Activated naive CD4-positive, alpha-beta T cell treated with anti-CD3 and anti-CD28 coated beads for 36 hours (primary cell): ENCODE results near the gene JARID2. TPM values are rescaled to one million over a fixed set of nuclear protein-coding genes. Genes with fewer than 3 reads are reported as not detected.

ENCODE experiments used
- CTCF ChIA-PET: fragments of 350-600 bp; sonication (Branson Sonifier 250); formaldehyde crosslinking; loops from one replicate; lab custom pipeline; 2021; ENCODE audit warnings: antibody characterized with exemption; lab: Charles Lee
- DNase-seq: peaks from one replicate; pipeline ENCODE4 v3.0.0-alpha.2; 2020
- H3K27ac Mint-ChIP-seq: one replicate; pipeline ENCODE4 v1.8.0; 2021; ENCODE audit warnings: mild to moderate bottlenecking, mixed read lengths
- H3K27me3 Mint-ChIP-seq: one replicate; pipeline ENCODE4 v1.8.0; 2021; ENCODE audit warnings: low read depth, mixed read lengths
- H3K36me3 Mint-ChIP-seq: one replicate; pipeline ENCODE4 v1.8.0; 2021; ENCODE audit warnings: low read depth, mixed read lengths
- H3K4me1 Mint-ChIP-seq: one replicate; pipeline ENCODE4 v1.8.0; 2021; ENCODE audit warnings: low read depth, mixed read lengths
- H3K4me3 Mint-ChIP-seq: one replicate; pipeline ENCODE4 v1.8.0; 2021; ENCODE audit warnings: mild to moderate bottlenecking, moderate library complexity, mixed read lengths
- H3K9me3 Mint-ChIP-seq: one replicate; pipeline ENCODE4 v1.8.0; 2021; ENCODE audit warnings: mixed read lengths
- intact Hi-C: fragments of 100-400 bp; cut with micrococcal nuclease; formaldehyde crosslinking; loops from one replicate; pipeline ENCODE4 v1.15.1; 2023
- total RNA-seq, 2 experiments: library from RNA; stranded (reverse); gene quantifications; one replicate each; pipeline ENCODE4 v1.2.3, GENCODE V29; 2021

JARID2 gene
- total RNA-seq, 2 experiments from 2014 or later, result 26.6 to 27.7 TPM

- Mint-ChIP-seq H3K27ac (no peak overlapping the region), H3K36me3 (peaks cover 15% of the 10 kb centered on the region)
- intact Hi-C loops, result no loop called here
These were observed 136.2 kb downstream of the JARID2 start for GRCh38 chr6:15382089-15382488.

GRCh38 chr6:15382712-15383111 is 136.8 kb downstream of the JARID2 start:
- DNase-seq, result no peak
- no peaks in the 10 kb centered on the region for H3K27me3 Mint-ChIP-seq
- no peak overlapping the region for H3K27ac Mint-ChIP-seq
- peaks cover 73% of the 10 kb centered on the region for H3K4me1 Mint-ChIP-seq
- H3K36me3 Mint-ChIP-seq, result peaks cover 13% of the 10 kb centered on the region
- CTCF ChIA-PET, result interaction anchor here (0.6 kb wide), 1 partner anchor 136 kb away, joined by 4 read pairs; no protein-coding TSS in a partner anchor
- intact Hi-C loops, result no loop called here
- H3K4me3 Mint-ChIP-seq, result no peak overlapping the region
- H3K9me3 Mint-ChIP-seq, result no peaks in the 10 kb centered on the region

More at GRCh38 chr6:15382089-15382488, 136.2 kb downstream of the JARID2 start:
- H3K27me3 Mint-ChIP-seq, result no peaks in the 10 kb centered on the region
- peaks cover 71% of the 10 kb centered on the region for H3K4me1 Mint-ChIP-seq
- no peak for DNase-seq
- H3K4me3 Mint-ChIP-seq, result no peak overlapping the region
- H3K9me3 Mint-ChIP-seq, result no peaks in the 10 kb centered on the region
- CTCF ChIA-PET, result no interaction called here

- no peak overlapping the region for H3K4me3 Mint-ChIP-seq
- H3K27ac Mint-ChIP-seq, result no peak overlapping the region
These were observed 139.0 kb downstream of the JARID2 start for GRCh38 chr6:15384901-15385300.

GRCh38 chr6:15385521-15385920 is 139.7 kb downstream of the JARID2 start:
- peaks cover 78% of the 10 kb centered on the region for H3K4me1 Mint-ChIP-seq
- peaks cover 6% of the 10 kb centered on the region for H3K36me3 Mint-ChIP-seq
- no peak overlapping the region for H3K4me3 Mint-ChIP-seq
- H3K27ac Mint-ChIP-seq, result no peak overlapping the region
- no peaks in the 10 kb centered on the region for H3K27me3 Mint-ChIP-seq
- CTCF ChIA-PET, result interaction anchor here (1.3 kb wide), 2 partner anchors 9 to 58 kb away, joined by 3 read pairs; no protein-coding TSS in a partner anchor
- intact Hi-C loops, result no loop called here
- H3K9me3 Mint-ChIP-seq, result no peaks in the 10 kb centered on the region
- no peak for DNase-seq

More at GRCh38 chr6:15384901-15385300, 139.0 kb downstream of the JARID2 start:
- no peaks in the 10 kb centered on the region for H3K27me3 Mint-ChIP-seq
- intact Hi-C loops, result no loop called here
- DNase-seq, result no peak
- H3K36me3 Mint-ChIP-seq, result peaks cover 8% of the 10 kb centered on the region
- H3K4me1 Mint-ChIP-seq, result peaks cover 78% of the 10 kb centered on the region
- no peaks in the 10 kb centered on the region for H3K9me3 Mint-ChIP-seq
- CTCF ChIA-PET, result interaction anchor here (0.6 to 1.3 kb wide), 2 partner anchors 10 to 44 kb away, joined by 3 to 4 read pairs; no protein-coding TSS in a partner anchor

- Mint-ChIP-seq H3K27me3 (no peaks in the 10 kb centered on the region), H3K4me3 (no peak overlapping the region), H3K36me3 (peaks cover 6% of the 10 kb centered on the region), H3K4me1 (peaks cover 81% of the 10 kb centered on the region), H3K27ac (no peak overlapping the region), H3K9me3 (no peaks in the 10 kb centered on the region)
- DNase-seq, result no peak
- CTCF ChIA-PET, result interaction anchor here (1.3 kb wide), 1 partner anchor 57 kb away, joined by 3 read pairs; no protein-coding TSS in a partner anchor
- intact Hi-C loops, result no loop called here
These were observed 140.4 kb downstream of the JARID2 start for GRCh38 chr6:15386110-15386755.

GRCh38 chr6:15386756-15387112 is 140.9 kb downstream of the JARID2 start:
- no peaks in the 10 kb centered on the region for H3K9me3 Mint-ChIP-seq
- H3K27me3 Mint-ChIP-seq, result no peaks in the 10 kb centered on the region
- DNase-seq, result no peak
- intact Hi-C loops, result no loop called here
- CTCF ChIA-PET, result interaction anchor here (1.3 kb wide), 1 partner anchor 56 kb away, joined by 3 read pairs; no protein-coding TSS in a partner anchor
- H3K4me3 Mint-ChIP-seq, result no peak overlapping the region
- H3K4me1 Mint-ChIP-seq, result peaks cover 79% of the 10 kb centered on the region
- H3K27ac Mint-ChIP-seq, result no peak overlapping the region
- peaks cover 2% of the 10 kb centered on the region for H3K36me3 Mint-ChIP-seq

- intact Hi-C loops, result no loop called here
- no peaks in the 10 kb centered on the region for H3K27me3 Mint-ChIP-seq
These were observed 141.2 kb downstream of the JARID2 start for GRCh38 chr6:15387118-15387517.

GRCh38 chr6:15389084-15389764 is 143.4 kb downstream of the JARID2 start:
- Mint-ChIP-seq H3K27ac (no peak overlapping the region), H3K27me3 (no peaks in the 10 kb centered on the region), H3K4me3 (no peak overlapping the region), H3K4me1 (peaks cover 75% of the 10 kb centered on the region), H3K36me3 (peaks cover 6% of the 10 kb centered on the region), H3K9me3 (no peaks in the 10 kb centered on the region)
- peak; percentile 31 for DNase-seq
- CTCF ChIA-PET, result interaction anchor here (0.6 to 3.1 kb wide), 9 partner anchors 10 to 1178 kb away, joined by 3 to 9 read pairs (median 4); no protein-coding TSS in a partner anchor
- intact Hi-C loops, result loop anchor here (2.0 kb wide), 1 partner anchor 62 kb away; no protein-coding TSS in a partner anchor

More at GRCh38 chr6:15387118-15387517, 141.2 kb downstream of the JARID2 start:
- Mint-ChIP-seq H3K27ac (no peak overlapping the region), H3K9me3 (no peaks in the 10 kb centered on the region), H3K36me3 (peaks cover 2% of the 10 kb centered on the region), H3K4me1 (peaks cover 78% of the 10 kb centered on the region), H3K4me3 (no peak overlapping the region)
- CTCF ChIA-PET, result no interaction called here
- no peak for DNase-seq

GRCh38 chr6:15389765-15390723 is 144.2 kb downstream of the JARID2 start:
- peak; percentile 25 for DNase-seq
- H3K4me1 Mint-ChIP-seq, result peaks cover 72% of the 10 kb centered on the region
- no peak overlapping the region for H3K4me3 Mint-ChIP-seq
- H3K27me3 Mint-ChIP-seq, result no peaks in the 10 kb centered on the region
- no peak overlapping the region for H3K27ac Mint-ChIP-seq
- peaks cover 9% of the 10 kb centered on the region for H3K36me3 Mint-ChIP-seq
- CTCF ChIA-PET, result interaction anchor here (0.6 to 3.1 kb wide), 13 partner anchors 11 to 1152 kb away, joined by 3 to 9 read pairs (median 4); no protein-coding TSS in a partner anchor
- intact Hi-C loops, result loop anchor here (2.0 kb wide), 1 partner anchor 63 kb away; no protein-coding TSS in a partner anchor
- H3K9me3 Mint-ChIP-seq, result no peaks in the 10 kb centered on the region

- Mint-ChIP-seq H3K4me3 (no peak overlapping the region), H3K36me3 (peaks cover 9% of the 10 kb centered on the region), H3K4me1 (peaks cover 61% of the 10 kb centered on the region), H3K27me3 (no peaks in the 10 kb centered on the region), H3K9me3 (no peaks in the 10 kb centered on the region), H3K27ac (peak overlapping the region; percentile 21)
- intact Hi-C loops, result no loop called here
- no peak for DNase-seq
- CTCF ChIA-PET, result interaction anchor here (1.2 kb wide), 1 partner anchor 64 kb away, joined by 6 read pairs; no protein-coding TSS in a partner anchor
These were observed 145.6 kb downstream of the JARID2 start for GRCh38 chr6:15391500-15391899.

- Mint-ChIP-seq H3K4me1 (peaks cover 54% of the 10 kb centered on the region), H3K9me3 (no peaks in the 10 kb centered on the region), H3K27me3 (no peaks in the 10 kb centered on the region), H3K27ac (no peak overlapping the region), H3K36me3 (peaks cover 9% of the 10 kb centered on the region), H3K4me3 (no peak overlapping the region)
- no peak for DNase-seq
- intact Hi-C loops, result no loop called here
- CTCF ChIA-PET, result no interaction called here
These were observed 146.3 kb downstream of the JARID2 start for GRCh38 chr6:15392182-15392581.
